Effector CD8-positive, alpha-beta T cell (primary cell): ENCODE results near the gene CTNNBIP1.

Experiments used
- DNase-seq: peaks from one replicate; lab custom pipeline; 2025; lab: John Stamatoyannopoulos, UW

Gene CTNNBIP1

DNA sequence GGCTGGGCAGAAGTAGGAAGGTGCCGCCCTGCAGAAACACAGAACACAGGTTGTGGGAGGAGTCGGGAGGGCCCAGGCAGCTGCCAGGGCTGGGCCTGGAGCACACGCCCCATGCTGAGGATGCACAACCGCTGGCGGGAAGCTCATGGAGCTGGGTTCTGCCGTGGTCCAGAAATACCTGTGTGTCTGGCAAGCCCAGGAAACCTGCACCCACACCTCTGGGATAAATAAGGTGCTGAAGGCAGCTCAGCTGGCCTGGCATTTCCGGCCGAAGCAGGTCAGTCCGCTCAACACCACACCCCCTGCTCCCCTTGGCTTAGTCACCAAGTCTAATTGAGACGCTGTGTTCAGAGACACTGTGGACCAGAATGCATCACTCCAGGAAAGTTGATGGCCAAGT is 32.1 kb downstream of the CTNNBIP1 start:
- no peak for DNase-seq

DNA sequence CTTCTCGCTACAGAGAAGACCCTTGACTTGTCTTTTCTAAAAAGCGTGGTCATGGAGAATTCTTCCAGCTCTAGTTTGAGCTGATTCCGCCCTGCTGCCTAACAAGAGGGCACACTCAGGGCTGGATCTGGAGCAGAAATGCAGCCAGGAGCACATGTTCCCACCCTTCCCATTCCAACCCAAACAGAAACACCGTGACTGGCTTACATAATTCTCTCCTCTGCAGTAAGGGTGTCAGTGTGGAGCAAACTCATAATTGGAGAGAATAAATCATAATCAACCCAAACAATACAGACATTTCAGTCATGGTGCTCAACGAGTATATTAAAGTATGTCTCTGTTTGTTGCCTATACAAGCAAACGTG is 34.5 kb downstream of the CTNNBIP1 start:
- DNase-seq = no peak

DNA sequence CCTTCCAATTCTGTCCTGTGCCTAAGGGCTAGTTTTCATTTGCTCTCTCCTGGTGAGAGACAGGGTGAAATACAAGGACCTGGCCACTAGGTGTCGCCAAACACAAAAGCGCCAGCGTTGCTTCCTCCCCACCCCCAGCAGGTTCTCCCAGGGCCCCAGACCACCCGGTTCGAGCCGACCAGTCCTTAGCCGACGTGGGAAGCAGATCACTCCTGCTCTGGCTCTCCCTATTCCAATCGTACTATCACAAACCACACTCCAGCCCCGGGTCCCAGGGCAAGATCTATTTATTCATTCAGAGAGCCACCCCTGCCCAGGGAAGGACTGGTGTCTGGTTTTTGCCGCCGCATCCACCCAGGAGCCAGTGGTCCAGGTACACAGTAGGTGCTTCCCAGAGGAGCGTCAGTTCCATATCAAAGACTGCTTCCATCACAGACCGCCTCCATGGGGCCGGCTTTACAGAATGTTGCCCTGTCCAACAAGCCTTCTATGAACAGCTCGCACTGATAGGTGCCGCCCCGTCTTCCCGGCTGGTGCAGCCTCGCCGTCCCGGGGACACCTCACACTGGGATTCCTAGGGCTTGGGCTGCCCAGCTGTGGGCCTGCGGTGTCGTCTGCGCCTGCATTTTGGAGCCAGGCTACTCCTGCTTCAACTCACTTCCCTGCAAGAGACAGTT is 35.0 kb downstream of the CTNNBIP1 start:
- peak; percentile 61 for DNase-seq

DNA sequence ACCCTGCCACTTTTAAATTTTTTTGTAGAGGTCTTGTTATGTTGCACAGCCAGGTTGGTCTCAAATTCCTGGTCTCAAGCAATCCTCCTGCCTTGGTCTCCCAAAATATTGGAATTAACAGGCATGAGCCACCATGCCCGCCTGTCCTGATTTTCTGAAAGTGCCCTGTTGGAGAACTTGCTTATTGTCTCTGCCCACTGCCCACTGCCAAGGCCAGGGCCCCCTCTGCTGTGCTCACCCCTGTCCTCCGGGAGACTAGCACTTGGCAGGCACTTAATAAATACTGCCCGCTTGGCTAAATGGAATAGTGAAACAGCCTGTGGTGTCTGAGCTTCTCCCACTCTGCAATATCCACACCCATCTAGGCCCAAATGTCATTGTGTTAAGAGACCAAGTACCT is 35.7 kb downstream of the CTNNBIP1 start:
- no peak for DNase-seq

DNA sequence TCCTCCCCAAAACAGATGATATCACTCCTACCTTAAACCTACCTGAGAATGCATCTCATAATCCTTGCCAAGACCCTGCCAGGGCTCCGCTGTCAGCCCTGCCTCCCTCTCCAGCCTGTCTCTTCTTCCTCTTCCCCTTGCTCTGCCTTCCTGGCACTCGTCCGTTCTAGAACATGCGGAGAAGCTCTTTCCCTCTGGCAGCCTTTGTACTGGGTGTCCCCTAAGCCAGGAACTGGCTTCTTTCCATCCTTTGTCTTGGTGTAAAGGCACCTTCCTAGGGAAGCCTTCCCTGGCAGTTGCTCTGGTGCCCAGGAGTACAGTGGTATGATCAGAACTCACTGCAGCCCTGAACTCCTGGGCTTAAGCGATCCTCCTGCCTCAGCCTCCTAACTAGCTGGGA is 36.1 kb downstream of the CTNNBIP1 start:
- no peak for DNase-seq

DNA sequence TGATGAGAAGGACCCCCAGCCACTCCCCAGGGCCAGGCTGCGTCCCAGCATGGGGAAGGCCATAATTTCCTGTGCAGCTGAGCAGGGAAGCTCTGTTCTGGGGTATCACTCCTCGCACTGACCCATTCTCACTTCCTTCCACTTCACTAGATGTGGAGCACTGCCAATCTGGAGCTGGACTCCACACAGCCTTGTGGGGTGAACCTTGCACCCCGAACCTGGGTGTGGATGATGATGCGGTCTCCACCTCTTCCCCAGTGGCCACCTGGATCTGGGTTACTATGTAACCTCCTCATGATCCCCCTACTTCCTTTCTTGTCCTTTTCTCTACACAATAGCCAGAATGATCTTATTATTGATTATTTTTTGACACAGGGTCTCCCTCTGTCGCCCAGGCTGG is 36.7 kb downstream of the CTNNBIP1 start:
- no peak for DNase-seq

DNA sequence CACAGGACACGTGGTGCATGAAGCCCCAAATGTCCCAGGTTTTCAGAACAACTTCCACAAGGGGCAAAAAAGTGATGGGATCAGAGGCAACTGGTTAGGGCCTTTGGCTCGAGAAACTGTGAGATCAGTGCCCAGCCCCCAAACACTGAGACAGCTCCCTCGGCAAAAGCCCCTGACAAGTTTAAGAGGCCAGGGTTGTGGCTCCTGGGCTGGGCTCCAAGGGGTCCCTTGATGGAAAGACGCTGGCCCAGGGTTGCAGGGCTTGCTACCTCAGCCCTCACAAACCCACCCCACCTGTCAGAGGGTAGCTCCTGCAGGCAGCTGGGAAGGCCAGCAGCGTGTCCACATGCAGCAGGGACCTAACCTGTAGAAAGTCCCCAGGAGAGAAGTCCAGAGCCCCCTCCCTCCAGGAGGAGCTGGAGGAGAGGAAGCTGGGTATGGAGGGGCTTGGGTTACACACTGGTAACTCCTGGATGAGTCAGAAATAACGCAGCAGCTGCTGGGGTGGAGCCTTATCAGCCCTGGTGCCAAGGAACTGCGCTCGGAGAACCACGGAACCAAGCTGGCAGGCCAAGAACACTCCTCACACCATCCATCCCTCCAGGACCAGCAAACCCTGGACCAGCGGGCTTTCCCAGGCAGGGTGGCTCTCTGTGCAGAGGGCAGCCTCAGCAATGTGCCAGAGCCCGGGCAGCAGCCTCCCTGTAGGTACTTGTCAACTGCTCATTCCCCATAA is 37.5 kb downstream of the CTNNBIP1 start:
- no peak for DNase-seq

DNA sequence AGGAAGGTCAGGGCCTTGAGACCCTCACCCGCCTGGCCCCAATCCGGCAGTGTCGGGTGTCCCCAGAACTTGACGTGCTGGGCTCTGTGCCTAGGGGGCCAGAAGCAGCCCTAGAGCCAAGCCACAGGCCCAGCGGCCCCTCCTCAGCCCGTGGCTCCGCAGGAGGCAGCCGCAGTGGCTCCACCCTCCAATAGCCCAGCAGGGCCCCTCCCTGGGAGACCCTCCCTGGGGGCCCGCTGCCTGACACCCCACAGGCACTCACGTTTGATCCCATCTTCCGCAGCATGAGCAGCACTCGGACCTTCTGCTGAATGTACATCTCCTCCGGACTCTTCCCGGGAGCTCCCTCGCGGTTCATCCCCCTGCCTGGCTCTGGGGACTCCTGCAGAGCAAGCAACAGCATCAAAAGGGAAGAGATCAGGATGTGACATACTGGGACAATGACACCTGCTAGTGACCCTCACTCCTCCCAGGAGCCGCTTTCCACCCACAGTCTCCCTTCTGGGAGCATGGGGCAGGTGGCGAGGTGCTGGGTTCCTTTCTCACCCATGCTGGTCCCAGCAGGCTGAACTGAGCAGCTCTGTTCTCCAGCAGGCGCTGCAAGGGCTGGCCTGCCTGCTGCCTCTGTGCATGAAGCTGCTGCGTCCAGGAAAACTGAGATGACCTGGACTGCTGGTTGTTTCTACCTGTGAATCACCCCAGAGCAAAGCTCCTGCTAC is 38.2 kb downstream of the CTNNBIP1 start:
- DNase-seq = no peak

DNA sequence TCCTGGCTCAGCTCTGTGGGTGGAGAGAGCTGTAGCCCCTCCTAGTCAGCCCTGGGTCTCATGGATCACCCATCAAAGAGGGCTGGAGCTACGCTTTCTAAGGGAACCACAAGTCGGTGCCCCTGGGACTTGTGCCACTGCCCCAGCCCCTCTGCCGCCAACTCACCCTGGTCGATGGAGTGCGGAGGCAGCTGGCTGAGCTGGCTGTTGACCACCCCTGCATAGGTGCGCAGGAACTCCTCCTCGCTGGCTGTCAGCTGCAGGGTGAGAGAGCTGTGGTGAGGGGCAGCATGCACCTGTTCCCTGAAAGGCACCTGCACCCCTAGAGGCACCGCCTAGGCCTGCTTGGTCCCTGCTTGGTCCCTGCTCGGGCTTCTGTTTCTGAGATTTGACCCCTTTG is 39.0 kb downstream of the CTNNBIP1 start:
- no peak for DNase-seq

DNA sequence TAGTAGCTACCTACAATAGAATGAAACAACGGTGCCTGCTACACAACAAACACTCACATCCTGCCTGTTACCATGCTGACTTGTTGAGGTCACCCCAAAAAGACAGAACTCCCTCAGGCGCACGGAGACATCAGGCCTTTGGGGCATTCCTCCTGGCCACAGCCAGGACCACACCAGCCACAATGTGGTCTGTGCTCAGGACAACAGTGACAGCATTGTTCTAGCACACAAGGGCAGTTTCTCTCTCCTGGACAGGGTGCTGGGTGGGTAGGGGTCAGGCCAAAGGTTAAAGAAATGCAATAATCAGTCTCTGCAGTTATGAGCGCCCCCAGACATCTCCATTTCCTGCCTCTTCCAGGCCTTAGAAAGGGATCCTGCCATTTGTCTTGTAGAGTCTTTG is 39.5 kb downstream of the CTNNBIP1 start:
- DNase-seq = no peak

DNA sequence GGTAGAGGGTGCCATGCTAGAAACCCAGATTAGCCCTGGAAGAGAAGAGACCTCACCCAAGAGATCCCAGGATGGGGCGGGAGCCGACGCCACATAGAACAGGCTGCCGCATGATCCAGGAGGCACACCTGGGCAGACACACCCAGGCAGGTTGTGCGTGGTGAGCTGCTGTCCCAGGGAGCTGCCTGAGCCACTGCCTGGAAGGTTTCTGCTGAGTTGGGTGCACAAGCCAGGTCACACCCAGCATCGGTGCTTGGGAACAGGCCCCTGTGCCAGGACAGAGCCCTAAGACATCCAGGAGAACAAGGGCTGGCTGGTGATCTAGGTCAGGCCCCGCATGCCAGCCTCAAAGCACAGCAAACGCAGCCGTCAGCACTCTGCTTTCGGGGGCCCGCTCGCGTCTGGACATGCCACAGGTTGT is 40.2 kb downstream of the CTNNBIP1 start:
- DNase-seq = no peak

DNA sequence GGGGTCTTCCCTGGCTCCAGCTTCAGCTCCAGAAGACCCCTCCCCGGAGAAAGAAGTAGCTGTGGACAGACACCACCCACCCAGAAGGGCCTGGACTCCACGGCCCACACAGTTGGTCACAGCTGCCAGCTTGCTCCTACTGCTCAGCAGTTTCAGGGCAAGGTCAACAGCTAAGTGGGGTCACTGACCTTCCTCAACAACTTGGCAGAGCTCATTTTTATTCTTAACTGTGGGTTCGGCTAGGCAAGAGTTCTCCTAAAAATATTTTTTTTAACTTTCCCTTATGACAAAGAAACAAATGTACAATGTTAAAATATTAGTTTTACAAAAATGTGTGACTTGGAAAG is 41.9 kb downstream of the CTNNBIP1 start:
- no peak for DNase-seq

DNA sequence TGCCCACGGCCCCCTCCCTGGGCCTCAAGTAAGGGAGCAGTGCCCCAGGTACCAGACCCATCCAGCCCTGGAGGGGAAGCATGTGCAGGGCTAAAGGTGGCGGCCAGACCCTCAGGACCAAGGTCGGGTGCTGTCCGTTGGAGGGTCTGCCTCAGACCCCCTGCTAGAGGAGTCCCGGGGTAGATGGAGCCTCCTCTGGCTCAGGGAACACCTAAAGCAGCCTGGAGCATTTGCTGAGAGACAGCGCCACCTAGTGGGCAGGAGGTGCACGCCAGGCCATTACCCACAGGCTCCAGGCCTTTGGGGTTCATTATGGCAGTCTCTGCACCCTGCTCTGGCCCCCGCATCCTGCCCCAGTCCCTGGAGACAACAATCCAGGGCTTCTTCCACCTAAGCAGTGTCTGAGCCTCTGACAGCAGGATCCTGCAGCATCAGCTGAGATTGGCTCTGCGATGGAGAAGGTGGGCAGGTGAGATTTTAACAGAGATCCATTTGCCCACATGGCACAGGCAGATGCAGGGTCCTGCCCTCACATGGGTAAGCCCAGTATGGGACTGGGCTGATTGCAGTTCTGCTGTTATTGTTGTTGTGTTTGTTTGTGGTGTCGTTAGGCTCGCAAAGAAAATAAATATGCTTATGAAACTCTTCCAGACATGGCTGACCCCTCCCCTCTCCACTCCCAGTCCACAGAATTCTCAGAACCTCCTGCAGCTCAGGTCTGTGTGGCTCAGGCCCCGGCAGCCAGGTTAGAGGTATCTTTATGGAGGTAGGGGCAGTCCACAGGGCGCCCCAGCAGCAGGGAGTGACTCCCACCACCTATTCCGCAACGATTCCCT is 42.4 kb downstream of the CTNNBIP1 start:
- peak; percentile 84 for DNase-seq

DNA sequence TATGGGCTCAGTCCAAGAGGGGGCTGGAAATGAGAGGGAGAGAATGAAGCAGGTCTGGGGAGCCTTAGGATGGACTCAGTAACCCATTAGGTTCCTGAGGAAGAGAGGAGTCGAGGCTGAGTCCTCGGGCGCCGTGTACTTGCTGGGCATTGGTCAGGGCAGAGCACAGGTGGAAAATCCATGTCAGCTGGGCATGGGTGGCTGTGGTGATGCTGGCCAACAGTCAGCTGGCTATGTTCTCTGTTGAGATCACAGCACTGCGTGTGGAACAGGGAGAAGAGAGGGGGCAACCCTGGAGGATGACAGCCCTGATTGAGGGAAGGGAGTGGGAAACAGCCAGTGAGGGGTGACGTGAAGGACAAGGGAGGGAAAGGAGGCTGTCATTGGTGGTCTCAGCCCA is 43.2 kb downstream of the CTNNBIP1 start:
- DNase-seq = no peak

DNA sequence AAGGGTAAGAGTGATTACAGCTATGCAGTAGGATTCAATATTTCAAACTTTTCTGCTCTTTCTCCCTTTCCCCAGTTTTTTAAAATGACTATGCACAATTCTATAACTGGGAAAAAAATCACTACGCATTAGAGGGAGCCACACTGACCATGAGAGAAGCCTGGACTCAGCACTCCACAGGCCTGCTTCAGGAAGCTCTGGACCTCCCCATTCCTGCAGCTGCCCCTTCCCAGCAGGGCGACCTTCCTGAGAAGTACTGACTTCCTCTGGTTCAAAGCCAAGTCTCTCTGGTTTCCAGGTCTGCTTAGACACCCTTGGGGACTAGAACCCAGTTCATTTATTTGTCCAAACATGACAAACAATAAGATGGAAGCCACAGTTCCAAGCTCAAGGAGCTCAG is 44.3 kb downstream of the CTNNBIP1 start:
- no peak for DNase-seq

DNA sequence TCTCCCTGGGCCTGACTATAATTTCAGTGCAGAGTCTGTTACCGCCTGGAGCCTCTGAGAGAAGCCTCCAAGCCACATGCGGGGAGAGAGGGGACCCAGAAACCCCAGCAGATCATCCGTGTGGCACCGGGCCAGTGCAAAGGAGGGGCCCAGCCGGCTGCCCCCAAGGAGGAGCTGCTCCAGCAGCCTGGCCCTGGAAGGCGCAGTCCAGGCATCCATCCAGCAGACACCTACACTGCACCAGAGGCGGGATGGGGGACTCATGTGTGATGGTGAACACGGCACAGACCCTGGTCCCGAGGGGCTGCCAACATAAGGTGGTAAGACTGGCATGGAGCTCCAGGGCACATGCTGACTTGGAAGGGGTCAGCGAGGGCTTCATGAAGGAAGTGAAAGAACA is 46.7 kb downstream of the CTNNBIP1 start:
- no peak for DNase-seq

DNA sequence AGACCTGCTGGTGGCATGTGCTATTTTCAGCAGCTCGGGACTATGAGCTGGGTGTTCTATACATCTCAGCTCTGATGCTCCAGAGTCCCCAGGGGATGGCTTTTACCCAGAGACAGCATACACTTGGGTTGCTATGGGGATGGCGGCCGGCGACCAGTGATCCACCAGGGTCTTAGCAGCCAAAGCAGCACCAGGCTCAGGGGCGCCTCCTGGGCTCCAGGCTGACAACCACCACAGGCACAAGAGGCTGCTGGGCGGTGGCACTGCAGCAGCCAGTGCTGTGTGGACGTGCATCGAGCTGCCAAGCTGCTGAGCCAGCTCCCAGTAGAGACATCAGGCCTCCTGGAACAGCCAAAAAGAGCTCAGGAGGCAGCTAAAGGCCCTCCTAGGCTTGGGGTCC is 48.7 kb downstream of the CTNNBIP1 start:
- no peak for DNase-seq

DNA sequence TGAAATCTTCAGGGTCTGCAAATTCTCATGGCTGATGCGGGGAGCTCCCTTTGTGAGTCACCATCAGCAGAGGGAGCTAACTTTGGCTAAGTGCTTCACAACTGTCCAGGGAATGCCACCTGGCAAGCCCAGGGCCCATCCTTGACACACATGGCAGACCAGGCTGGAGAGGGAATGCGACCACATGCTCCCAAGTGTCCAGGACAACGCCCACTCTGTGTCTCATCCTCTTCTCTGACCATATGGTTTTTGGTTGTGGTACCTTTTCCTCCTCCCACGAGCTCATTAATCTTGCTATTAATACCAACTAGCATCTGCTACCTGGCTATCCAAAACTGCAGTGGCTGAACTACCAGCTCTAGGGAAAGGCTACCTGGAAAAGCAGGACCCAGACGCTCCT is 49.2 kb downstream of the CTNNBIP1 start:
- no peak for DNase-seq

DNA sequence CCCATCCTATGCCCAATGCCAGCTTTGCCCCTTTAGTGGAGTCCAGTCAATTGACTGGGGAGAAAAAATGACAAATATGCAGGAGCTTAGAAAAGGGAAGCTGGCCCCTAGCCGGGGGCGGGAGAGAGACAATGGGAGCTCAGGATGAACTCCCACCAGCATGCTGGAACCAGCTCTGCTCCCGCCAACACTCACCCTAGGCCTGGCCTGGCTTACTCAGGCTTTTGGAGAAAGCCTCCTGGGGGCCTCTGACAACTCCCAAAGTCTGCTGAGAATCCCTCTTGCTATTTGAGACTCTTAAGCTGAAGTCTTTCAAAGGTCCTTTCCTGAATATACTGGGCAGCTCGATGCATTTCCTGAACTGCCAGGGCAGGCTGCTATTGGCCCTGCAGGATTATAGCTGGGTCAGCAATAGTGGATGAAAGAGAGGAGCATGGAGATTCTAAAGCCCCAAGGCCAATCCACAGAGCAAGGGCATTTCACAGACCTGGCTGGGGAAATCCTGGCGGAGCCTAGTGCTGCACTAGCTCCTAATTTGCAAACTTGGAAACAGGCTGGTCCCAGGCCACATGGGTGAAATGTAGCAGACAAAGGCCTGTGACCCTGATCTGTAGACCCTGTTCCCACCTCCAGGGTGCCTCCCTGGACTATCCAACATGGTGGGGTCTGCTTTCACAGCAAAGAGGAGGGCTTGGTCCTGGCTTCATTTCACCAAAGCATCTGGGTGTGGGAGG is 50.6 kb downstream of the CTNNBIP1 start:
- no peak for DNase-seq

DNA sequence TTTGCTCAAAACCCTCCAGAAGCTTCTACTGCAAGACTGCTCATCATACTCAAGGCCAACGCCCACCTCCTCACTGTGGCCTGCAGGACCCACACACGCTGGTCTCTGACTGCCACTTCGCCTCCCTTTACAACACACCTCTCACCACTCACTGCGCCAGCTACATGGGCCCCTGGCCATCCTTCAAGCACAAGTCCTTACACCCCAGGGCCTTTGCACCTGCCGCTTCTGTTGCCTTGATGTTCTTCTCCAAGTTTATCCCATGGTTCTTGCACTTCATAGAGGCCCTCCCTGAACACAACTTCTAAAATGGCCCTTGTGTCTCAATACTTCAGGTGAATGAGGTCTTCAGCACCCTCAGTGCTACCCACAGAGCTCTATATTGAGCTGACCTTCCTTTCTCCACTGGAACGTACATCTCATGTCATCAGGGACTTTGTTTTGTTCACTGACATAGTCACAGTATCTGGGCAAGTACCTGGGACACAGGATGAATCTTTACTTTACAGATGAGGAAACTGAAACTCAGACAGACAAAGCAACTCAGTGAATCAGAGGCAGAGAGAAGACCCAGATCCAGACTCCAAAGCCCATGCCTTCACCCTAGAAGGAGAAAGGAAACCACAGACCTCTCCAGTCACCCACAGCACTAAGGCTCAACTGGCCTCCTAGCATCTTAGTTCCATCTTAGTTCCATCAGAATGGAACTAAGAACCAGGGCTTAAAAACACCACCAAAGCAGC is 51.6 kb downstream of the CTNNBIP1 start:
- no peak for DNase-seq

DNA sequence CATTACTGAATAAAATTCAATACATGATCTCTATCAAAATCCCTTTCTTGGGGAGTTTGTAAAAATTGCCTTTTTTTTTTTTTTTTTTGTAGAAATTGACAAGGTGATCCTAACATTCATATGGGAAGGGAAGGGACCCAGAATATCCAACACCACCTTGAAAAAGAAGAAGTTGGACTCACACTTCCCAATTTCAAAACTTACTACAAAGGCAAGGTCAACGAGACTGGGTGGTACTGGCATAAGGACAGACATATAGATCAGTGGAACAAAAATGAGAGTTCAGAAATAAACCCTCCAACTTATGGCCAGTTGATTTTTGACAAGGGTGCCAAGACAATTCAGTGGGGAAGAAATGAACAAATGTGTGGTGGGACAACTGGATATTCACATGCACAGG is 54.9 kb downstream of the CTNNBIP1 start:
- no peak for DNase-seq
